SKM-1 treated with dmso at 0.1 percent for 144 hours (cell line): ENCODE results near the gene ABHD16A.
A peak's percentile ranks its signal among the peaks of the same experiment; 100 is the strongest.

Experiments
- DNase-seq: peaks from one replicate; lab custom pipeline; 2025; ENCODE audit not compliant: unreplicated experiment; lab: John Stamatoyannopoulos, UW

ABHD16A gene

DNA sequence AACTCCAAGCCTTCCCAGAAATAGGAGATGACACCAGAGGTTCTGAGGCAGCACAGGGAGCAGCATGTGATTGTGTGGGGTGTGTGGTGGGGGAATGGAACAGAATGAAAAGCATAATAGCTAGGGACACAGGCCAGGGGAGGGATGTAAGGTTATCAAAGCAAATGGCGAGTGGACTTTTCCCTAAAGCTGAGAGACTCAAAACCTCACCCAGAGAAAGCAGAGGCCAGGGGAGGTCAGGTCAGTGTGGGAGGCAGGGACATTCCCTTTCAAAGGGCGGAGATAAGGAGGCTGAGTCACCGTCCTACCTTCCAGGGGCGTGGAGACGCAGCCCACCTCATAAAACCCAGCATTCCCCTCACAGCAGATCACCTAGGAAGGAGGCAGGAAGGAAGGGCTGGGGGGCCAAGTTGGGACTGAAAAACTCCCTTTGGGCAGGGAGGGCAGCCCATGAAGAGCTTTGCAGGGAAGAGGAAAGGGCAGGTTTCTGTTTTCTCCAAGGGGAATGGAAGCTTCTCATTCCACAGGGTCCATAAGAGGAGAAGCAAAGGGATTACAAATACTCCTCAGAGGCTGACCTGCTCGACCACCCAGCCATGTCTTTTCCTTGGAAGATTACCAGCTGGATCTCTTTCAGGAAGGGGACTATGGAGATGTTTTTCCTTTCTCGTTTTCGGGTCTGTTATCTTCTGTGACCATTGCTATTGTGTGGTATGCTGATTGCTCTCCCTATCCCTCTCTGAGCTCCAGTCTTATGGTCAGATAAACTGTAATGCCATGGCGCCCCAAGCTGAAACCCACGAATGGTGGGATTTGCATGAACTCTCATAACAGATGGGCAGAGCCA is 12.7 kb downstream of the ABHD16A start:
- no peak for DNase-seq

GRCh38 chr6:31689249-31690110 is 13.6 kb downstream of the ABHD16A start:
- DNase-seq: no peak

DNA sequence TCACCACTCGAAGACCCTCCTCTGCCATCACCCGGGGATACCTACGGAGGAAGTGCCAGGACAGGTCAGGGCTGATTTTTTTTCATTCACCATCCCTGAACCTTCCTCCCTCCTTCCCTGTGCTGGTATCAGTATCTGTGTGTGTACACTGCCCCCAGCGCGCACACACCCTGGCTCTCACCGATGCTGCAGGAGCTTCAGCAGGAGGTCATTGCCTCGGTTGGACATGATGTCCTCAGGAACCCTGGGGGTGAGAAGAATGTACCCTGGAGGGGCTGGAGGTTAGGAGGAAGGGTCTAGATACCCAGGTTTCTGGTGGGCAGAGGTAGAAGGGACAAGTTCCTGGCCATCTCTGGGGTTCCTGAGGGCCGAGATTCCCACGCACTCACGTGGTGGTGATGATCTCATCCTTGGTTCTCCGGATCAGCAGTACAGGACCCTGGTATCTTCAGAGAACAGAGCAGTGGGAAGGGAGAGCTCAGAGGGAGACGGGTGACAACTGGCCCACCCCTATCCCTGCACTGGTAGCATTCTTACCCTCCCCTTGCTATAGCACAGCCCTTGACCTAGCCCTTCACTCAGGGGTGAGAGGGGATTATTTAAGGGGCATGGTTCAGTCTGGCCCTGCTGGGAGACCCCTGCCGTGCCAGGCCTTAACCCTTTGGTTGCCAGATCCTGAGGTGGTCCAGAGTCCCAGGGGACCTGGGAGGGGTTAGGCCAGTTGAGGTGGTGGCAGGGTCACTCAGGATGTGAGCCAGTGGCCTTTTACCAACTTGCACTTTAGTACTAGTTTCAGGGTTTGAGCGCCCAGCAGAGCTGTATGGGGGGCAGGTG is 15.0 kb downstream of the ABHD16A start:
- no peak for DNase-seq

DNA sequence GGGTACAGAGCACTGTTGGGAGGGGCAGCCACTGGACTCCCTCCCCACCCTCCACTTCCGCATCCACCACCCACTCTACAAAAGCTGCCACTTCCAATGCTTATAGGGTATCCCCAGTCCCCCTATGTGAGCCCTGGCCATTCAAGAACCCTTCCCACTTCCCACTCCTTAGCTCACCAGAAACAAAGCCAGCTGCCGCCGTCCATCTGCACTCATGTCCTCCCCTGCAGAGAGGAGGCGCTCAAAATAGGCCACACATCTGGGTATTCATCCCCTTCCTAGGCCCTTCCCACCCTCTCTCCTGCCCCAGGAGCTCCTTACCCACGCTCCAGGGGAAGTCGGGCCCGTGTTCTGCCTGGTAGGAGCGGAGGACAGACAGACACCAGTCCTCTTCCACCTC is 15.8 kb downstream of the ABHD16A start:
- no peak for DNase-seq

DNA sequence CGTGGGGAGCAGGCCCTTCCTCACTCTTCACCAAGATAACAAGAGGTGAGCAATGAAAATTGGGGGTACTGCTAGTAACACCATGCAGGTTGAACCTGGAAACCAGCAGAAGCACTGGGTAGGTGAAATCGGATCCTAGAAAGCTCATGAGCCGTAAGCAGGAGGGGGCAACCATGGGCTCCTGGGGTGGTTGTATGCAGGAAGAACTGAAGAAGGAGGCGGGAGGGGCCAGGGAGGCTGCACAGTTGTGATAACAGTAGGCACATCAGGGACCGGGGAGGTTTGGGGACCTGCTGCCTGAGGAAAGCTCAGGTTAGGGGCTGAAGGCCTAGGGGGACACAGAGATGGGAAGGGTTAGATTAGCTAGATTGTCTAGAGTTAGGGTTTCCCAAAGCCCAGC is 16.6 kb downstream of the ABHD16A start:
- no peak for DNase-seq

DNA sequence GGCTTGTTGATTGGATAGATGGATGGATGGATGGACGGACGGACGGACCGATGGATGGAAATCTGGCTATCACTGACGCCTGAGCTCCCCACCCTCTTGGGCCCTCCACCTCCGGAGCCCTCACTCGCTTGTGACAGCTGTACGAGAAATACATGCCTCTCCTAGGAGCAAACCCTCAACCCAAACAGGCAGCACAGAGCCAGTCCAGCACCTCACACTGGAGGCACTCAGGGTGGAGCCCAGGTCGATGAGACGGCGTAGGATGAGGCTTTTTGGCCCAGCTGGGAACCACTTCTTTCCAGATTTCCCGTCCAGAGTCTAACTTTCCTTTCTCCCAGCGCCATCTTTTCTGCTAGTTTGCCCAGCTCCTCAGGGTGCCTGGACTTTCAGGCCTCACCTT is 19.5 kb downstream of the ABHD16A start:
- DNase-seq: no peak

DNA sequence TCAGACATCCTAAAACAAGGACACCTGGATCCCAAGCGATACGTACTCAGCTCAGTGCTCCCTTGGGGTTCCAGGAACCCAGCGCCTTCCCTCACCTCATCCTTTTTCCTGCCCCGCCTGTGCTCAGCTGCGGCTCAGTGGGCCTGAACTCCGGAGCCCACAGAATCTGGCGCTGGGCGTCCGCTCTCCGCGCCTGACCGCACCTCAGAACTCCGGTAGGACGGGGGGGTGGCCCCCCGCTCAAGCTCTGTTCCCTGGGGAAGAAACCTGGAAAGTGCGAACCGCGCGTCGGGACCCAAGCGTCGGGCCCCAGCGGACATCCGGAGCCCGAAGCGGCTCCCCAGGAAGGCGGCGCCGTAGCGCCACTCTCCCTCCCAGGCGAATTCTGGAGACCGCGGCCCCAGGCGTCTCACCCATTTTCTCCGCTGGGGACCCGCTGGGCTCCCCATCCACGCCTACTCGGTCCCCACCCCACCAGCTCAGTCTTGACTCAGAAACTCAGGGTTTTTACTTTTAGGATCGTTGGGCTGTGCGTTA is 21.9 kb downstream of the ABHD16A start:
- DNase-seq: no peak

GRCh38 chr6:31680226-31681134 is 22.6 kb downstream of the ABHD16A start, which contains the start of gene LY6G5C:
TSS of gene LY6G5C (minus strand) at chr6:31681067. CDS start at chr6:31680373, 694 bp downstream.
- DNase-seq: peak; percentile 75

GRCh38 chr6:31677955-31678354 is 25.2 kb downstream of the ABHD16A start:
- no peak for DNase-seq

GRCh38 chr6:31676904-31677303 is 26.2 kb downstream of the ABHD16A start:
- no peak for DNase-seq

GRCh38 chr6:31676322-31676903 is 26.7 kb downstream of the ABHD16A start:
- no peak for DNase-seq

DNA sequence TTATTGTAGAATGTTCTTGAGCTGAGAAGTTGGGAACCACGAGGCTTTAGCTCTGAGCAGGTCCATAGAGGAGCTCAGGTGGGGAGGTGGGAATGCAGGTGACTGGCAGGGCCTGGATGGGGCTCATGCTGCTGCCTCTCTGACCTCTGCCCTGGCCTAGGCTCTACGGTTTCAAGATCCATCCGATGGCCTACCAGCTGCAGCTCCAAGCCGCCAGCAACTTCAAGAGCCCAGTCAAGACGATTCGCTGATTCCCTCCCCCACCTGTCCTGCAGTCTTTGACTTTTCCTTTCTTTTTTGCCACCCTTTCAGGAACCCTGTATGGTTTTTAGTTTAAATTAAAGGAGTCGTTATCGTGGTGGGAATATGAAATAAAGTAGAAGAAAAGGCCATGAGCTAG is 33.4 kb downstream of the ABHD16A start, which contains the start of gene LY6G5B:
TSS of gene LY6G5B (plus strand) at position 301 of the 400 bp plus-strand sequence. CDS start 975 bp downstream, outside the sequence.
- no peak for DNase-seq

DNA sequence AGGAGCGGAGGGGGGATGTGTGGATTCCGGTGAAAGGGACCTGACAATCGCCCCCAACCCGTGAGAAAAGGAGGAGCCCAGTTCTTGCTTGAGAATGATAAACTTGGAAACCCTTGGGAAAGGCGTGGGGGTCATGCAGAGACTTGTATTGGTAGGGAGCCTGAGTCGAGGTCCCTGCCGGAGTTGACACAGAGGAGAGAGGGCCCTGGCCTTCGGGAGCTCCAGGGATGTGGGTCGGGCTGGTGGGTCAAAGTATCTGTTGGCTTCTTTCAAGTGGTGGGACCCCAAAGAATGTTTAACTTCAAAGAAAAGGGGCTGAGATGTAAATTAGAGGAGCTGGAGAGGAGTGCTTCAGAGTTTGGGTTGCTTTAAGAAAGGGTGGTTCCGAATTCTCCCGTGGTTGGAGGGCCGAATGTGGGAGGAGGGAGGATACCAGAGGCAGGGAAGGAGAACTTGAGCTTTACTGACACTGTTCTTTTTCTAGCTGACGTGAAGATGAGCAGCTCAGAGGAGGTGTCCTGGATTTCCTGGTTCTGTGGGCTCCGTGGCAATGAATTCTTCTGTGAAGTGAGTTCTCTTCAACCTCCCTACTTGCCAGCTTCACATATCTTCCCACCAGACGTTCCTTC is 36.7 kb downstream of the ABHD16A start:
- DNase-seq: no peak

DNA sequence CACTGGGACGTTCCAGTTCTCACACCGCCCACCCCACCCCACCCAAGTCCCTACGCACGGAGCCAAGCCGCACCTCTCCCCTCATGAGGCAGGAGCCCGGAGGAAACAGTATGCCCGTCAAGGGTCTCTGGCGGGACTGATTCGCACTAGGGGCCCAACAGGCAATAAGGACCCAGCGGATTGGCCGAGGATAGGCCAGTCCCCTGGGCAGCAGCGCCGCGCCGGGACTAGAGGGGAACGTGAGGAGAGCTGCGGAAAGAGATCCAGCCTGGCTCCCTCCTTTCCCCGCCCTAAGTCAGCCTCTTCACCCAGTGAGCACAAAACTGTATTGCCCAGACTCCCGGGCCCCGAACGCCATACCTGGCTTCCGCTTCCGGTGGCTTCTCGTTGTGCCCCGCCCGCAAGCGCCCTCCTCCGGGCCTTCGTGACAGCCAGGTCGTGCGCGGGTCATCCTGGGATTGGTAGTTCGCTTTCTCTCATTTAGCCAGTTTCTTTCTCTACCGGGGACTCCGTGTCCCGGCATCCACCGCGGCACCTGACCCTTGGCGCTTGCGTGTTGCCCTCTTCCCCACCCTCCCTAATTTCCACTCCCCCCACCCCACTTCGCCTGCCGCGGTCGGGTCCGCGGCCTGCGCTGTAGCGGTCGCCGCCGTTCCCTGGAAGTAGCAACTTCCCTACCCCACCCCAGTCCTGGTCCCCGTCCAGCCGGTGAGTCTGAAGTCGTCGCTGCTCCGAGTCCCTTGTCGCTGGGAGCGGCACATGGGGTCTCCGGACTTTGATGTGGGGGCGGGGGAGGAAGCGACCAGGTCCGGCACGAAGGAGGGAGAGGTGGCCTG is 37.4 kb downstream of the ABHD16A start, which contains the start of gene CSNK2B:
TSS of gene CSNK2B (plus strand) at position 580 of the 836 bp plus-strand sequence. CDS start 752 bp downstream, outside the sequence.
- peak; percentile 99 for DNase-seq

DNA sequence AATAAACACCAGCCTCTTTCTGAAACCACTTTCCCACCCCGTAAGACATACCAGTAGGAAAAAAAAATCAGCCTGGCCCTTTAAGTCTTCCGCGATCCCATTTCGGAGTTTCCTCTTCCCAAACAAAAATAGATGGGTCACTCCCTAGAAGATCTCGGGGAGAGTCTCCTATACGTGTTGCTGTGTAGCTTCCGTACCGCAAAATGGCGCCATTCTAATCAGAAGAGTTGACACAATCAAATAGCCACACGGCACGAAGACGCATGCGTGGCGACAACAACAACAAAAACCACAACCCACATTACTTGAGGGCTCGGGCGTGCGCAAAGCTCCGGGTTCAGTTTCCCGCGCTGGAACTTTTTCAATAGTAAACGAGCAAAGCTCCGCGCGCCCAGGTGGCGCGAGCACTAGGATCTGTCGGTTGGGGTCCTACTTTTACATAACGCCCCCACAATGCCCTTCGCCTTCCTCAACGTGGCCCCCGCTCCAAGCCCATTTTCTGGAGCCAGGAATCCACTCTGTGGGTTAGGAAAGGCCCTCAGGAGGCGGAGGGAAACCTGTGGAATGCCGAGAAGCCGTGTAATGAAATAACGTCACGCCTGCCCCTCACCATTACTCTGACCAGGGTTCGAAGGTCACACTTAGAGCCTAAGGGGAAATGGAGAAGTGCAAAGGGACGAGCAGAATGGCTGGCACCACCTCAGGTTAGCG is 38.2 kb downstream of the ABHD16A start, which contains the start of gene GPANK1:
TSS of gene GPANK1 (minus strand) at position 208 of the 711 bp plus-strand sequence. CDS start 519 bp downstream, outside the sequence.
- peak; percentile 84 for DNase-seq

- DNase-seq: no peak
Measured at GRCh38 chr6:31663961-31664789, 38.9 kb downstream of the ABHD16A start.
